Neural progenitor cell (in vitro differentiated cells): ENCODE results near the gene ZNF223. TPM values are rescaled to one million over a fixed set of nuclear protein-coding genes. Genes with fewer than 3 reads are reported as not detected.
A peak's percentile ranks its signal among the peaks of the same experiment; 100 is the strongest.

Experiments used
- DNase-seq: peaks from one replicate; pipeline ENCODE4 v3.0.0-alpha.2; 2016; ENCODE audit warnings: low spot score
- H2AFZ ChIP-seq: fragments of 200-600 bp; sonication (generic); replicated peaks from 2 replicates; pipeline ENCODE4 v1.6.1; 2016; ENCODE audit warnings: antibody characterized with exemption
- H3F3A ChIP-seq: fragments of 200-600 bp; sonication (generic); 2 replicates; pipeline ENCODE4 v1.6.1; 2016; ENCODE audit warnings: antibody characterized with exemption, low read depth
- H3K27ac ChIP-seq: fragments of 200-600 bp; sonication (generic); 2 replicates; pipeline ENCODE4 v1.5.1; 2016; ENCODE audit warnings: mild to moderate bottlenecking
- H3K27me3 ChIP-seq: fragments of 200-600 bp; sonication (generic); 2 replicates; pipeline ENCODE4 v1.6.1; 2016; ENCODE audit warnings: mild to moderate bottlenecking, moderate library complexity
- H3K36me3 ChIP-seq: fragments of 200-600 bp; sonication (generic); 2 replicates; pipeline ENCODE4 v1.5.1; 2016
- H3K4me1 ChIP-seq: fragments of 200-600 bp; sonication (generic); 2 replicates; pipeline ENCODE4 v1.6.1; 2016; ENCODE audit warnings: mixed run types
- H3K4me2 ChIP-seq: fragments of 200-600 bp; sonication (generic); 2 replicates; pipeline ENCODE4 v1.6.1; 2016
- H3K4me3 ChIP-seq: fragments of 200-600 bp; sonication (generic); 2 replicates; pipeline ENCODE4 v1.5.1; 2016
- H3K79me2 ChIP-seq: fragments of 200-600 bp; sonication (generic); 2 replicates; pipeline ENCODE4 v1.6.1; 2016; ENCODE audit warnings: low read depth
- H3K9ac ChIP-seq: fragments of 200-600 bp; sonication (generic); 2 replicates; pipeline ENCODE4 v1.6.1; 2016
- H3K9me3 ChIP-seq: fragments of 200-600 bp; sonication (generic); 2 replicates; pipeline ENCODE4 v1.5.1; 2016; ENCODE audit warnings: low read depth
- H4K20me1 ChIP-seq: fragments of 200-600 bp; sonication (generic); 2 replicates; pipeline ENCODE4 v1.6.1; 2016; ENCODE audit warnings: low read depth
- H3K27ac Mint-ChIP-seq: 3 replicates; pipeline ENCODE4 v1.8.0; 2021; ENCODE audit warnings: mixed read lengths
- H3K27me3 Mint-ChIP-seq: 2 replicates; pipeline ENCODE4 v1.8.0; 2022; ENCODE audit warnings: low read depth, mild to moderate bottlenecking, inconsistent platforms, moderate library complexity, mixed read lengths; ENCODE audit not compliant: insufficient read depth
- H3K36me3 Mint-ChIP-seq: 3 replicates; pipeline ENCODE4 v1.8.0; 2021; ENCODE audit warnings: mixed read lengths
- H3K4me1 Mint-ChIP-seq: 3 replicates; pipeline ENCODE4 v1.8.0; 2021; ENCODE audit warnings: mixed read lengths
- H3K4me3 Mint-ChIP-seq: 3 replicates; pipeline ENCODE4 v1.8.0; 2021; ENCODE audit warnings: mild to moderate bottlenecking, moderate library complexity, mixed read lengths
- H3K9me3 Mint-ChIP-seq: 3 replicates; pipeline ENCODE4 v1.8.0; 2020; ENCODE audit warnings: mixed read lengths
- CTCF ChIP-seq: fragments of 200-600 bp; sonication (generic); IDR thresholded peaks from 2 replicates; pipeline ENCODE4 v1.5.1; 2017; ENCODE audit warnings: antibody characterized with exemption, mild to moderate bottlenecking
- EZH2 ChIP-seq: fragments of 200-600 bp; sonication (generic); IDR thresholded peaks from 2 replicates; pipeline ENCODE4 v1.6.1; 2017; ENCODE audit warnings: antibody characterized with exemption, mild to moderate bottlenecking, moderate library complexity
- EZH2phosphoT487 ChIP-seq: fragments of 200-600 bp; sonication (generic); IDR thresholded peaks from 2 replicates; pipeline ENCODE4 v1.6.1; 2017; ENCODE audit warnings: antibody characterized with exemption
- total RNA-seq: library from RNA; depleted of rRNA; stranded (reverse); fragments of >200 nt; gene quantifications from 2 replicates; pipeline ENCODE4 v1.2.3, GENCODE V29; 2015; ENCODE audit warnings: low replicate concordance

The ZNF223 gene
- total RNA-seq, 1 donor from 2014 or later = 21.1 TPM

DNA sequence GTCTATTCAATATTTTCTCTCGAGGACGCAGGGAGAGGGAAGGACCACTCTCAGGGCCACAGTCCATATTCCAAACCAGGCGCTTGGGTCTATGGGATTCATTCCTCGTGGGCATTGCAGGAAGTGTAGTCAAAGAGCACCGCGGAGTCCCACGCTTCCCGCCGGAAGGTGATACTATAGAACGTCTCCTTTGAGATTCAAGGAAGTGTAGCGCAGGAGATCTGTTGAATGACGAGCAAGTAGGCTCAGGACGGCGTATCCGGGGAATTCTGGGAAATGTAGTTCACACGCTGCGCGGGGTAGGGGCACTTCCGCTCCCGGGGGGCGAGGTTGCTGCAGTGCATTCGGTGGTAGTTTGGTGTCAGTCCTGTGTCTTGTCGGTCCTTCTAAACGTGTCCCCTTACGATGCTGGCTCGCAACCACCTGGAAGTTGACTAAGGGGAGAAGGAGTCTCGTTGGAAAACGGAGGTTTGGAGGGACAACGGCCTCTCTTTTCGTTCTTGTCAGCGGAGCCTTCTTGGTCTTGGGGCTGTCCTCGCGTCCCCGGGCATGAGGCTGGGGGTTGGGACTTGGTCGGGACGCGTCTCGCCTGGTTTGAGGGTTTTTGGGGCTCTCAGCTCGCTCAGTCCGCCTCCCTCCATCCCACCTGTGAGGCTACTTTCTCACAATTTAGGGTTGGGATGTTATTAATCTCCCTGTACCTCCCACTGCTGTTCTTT is 20.1 kb downstream of the ZNF223 start, which contains the start of gene ZNF284:
TSS of gene ZNF284 (plus strand) at position 336 of the 719 bp plus-strand sequence. CDS start 4,231 bp downstream, outside the sequence.
- TF ChIP-seq EZH2phosphoT487 = no peak
- no peak for TF ChIP-seq EZH2
- TF ChIP-seq CTCF = no peak
- Histone ChIP-seq H3K4me2 (peak within 1 kb of the TSS; percentile 83), H3K4me1 (peaks cover 8% of the 10 kb centered on the region), H3K9me3 (no peaks in the 10 kb centered on the region), H3K79me2 (no peaks in the 10 kb centered on the region), H2AFZ (peak within 1 kb of the TSS; percentile 97), H3K27me3 (peaks cover 9% of the 10 kb centered on the region), H4K20me1 (no peaks in the 10 kb centered on the region), H3K36me3 (peaks cover 12% of the 10 kb centered on the region), H3K4me3 (peak within 1 kb of the TSS; percentile 68), H3K27ac (no peak within 1 kb of the TSS), H3K9ac (no peak within 1 kb of the TSS), H3F3A (no peaks in the 10 kb centered on the region)
- peak within 1 kb of the TSS; percentile 8 for H3K27ac Mint-ChIP-seq
- H3K9me3 Mint-ChIP-seq = peaks cover 27% of the 10 kb centered on the region
- DNase-seq = peak; percentile 93
- H3K4me1 Mint-ChIP-seq = peaks cover 16% of the 10 kb centered on the region
- peak within 1 kb of the TSS; percentile 94 for H3K4me3 Mint-ChIP-seq
- peaks cover 9% of the 10 kb centered on the region for H3K27me3 Mint-ChIP-seq
- peaks cover 24% of the 10 kb centered on the region for H3K36me3 Mint-ChIP-seq

- no peaks in the 10 kb centered on the region for H3K79me2 ChIP-seq
- H3K9ac ChIP-seq = no peak overlapping the region
- Mint-ChIP-seq H3K36me3 (peaks cover 20% of the 10 kb centered on the region), H3K4me1 (peaks cover 16% of the 10 kb centered on the region), H3K27me3 (peaks cover 9% of the 10 kb centered on the region), H3K4me3 (peak overlapping the region; percentile 94), H3K27ac (no peak overlapping the region), H3K9me3 (peaks cover 23% of the 10 kb centered on the region)
- TF ChIP-seq EZH2phosphoT487 (no peak), EZH2 (no peak), CTCF (no peak)
- peak overlapping the region; percentile 83 for H3K4me2 ChIP-seq
- peak overlapping the region; percentile 97 for H2AFZ ChIP-seq
- peaks cover 8% of the 10 kb centered on the region for H3K4me1 ChIP-seq
- H3K9me3 ChIP-seq = no peaks in the 10 kb centered on the region
- H3K36me3 ChIP-seq = peaks cover 7% of the 10 kb centered on the region
- no peaks in the 10 kb centered on the region for H3F3A ChIP-seq
- H3K4me3 ChIP-seq = peak overlapping the region; percentile 68
- DNase-seq = no peak
- peaks cover 9% of the 10 kb centered on the region for H3K27me3 ChIP-seq
- no peaks in the 10 kb centered on the region for H4K20me1 ChIP-seq
- no peak overlapping the region for H3K27ac ChIP-seq
These were observed 20.9 kb downstream of the ZNF223 start for GRCh38 chr19:44072543-44073401.

DNA sequence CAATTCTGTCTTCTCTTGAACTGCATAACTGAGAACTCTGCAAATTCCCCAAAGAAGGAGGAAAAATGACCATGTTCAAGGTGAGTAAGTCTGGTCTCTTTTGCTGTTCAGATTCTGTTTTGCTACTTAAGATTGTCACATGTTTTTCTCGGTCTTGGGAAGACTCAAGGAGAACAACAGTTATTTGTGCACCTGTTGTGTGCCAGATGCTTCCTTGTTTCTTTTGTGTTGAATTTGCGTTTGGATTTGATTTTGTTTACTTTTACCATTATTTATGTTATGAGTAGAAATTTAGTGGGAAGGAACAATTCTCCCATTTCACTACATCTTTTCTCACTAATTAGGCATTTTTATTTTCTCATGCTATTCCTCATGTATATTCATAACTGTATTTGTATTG is 24.5 kb downstream of the ZNF223 start:
- TF ChIP-seq EZH2phosphoT487 (no peak), EZH2 (no peak), CTCF (no peak)
- no peaks in the 10 kb centered on the region for H4K20me1 ChIP-seq
- no peak overlapping the region for H3K27ac ChIP-seq
- H3K4me1 ChIP-seq = peaks cover 8% of the 10 kb centered on the region
- peaks cover 9% of the 10 kb centered on the region for H3K27me3 Mint-ChIP-seq
- peaks cover 19% of the 10 kb centered on the region for H3K36me3 Mint-ChIP-seq
- no peak overlapping the region for H3K27ac Mint-ChIP-seq
- H2AFZ ChIP-seq = no peak overlapping the region
- H3K4me3 ChIP-seq = no peak overlapping the region
- H3K9me3 Mint-ChIP-seq = peaks cover 6% of the 10 kb centered on the region
- H3K79me2 ChIP-seq = no peaks in the 10 kb centered on the region
- peaks cover 16% of the 10 kb centered on the region for H3K4me1 Mint-ChIP-seq
- no peak overlapping the region for H3K9ac ChIP-seq
- H3K9me3 ChIP-seq = no peaks in the 10 kb centered on the region
- H3K4me3 Mint-ChIP-seq = no peak overlapping the region
- no peak overlapping the region for H3K4me2 ChIP-seq
- H3K36me3 ChIP-seq = no peaks in the 10 kb centered on the region
- H3K27me3 ChIP-seq = peaks cover 9% of the 10 kb centered on the region
- DNase-seq = no peak
- H3F3A ChIP-seq = no peaks in the 10 kb centered on the region
